B cell (primary cell): ENCODE measurements around the gene ELK4.

Experiments
- CTCF ChIP-seq: fragments of 200-600 bp; IDR thresholded peaks from one replicate; pipeline ENCODE4 v1.8.0; 2022; ENCODE audit warnings: antibody characterized with exemption, mild to moderate bottlenecking
- EZH2 ChIP-seq: IDR thresholded peaks from 2 replicates; pipeline ENCODE4 v1.6.1; 2012; ENCODE audit warnings: borderline replicate concordance, low read depth, mild to moderate bottlenecking, moderate library complexity, low read length; ENCODE audit not compliant: insufficient read depth, poor library complexity, severe bottlenecking

DNA sequence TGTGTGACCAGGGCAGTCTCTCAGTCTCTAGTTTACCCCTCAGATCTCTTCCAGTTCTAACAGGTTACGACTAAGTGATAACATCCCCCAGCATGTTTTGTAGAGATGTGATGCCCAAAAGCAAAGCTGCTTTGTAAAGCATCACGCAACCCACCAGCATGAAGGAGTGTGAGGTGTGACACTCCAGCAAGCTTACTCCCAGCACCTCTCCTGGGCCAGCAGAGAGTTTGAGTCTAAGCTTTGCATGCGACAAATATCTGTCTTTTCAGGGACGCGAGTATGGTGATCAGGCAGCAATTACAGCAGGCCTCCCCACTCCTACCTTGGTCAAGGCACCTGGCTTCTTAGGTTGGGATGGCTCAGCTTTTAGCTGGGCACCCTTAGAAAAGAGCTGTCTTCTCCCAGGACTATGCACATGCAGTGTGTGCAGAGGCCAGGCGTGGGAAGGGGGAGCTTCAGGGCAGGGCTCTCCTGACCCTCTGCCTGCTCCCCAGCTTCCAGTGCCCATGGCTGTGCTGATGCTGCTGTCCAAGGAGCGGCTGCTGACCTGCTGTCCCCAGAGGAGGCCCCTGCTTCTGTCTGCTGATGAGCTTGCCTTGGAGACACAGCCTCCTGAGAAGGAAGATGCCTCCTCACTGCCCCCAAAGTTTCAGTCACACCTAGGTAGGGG is 48.2 kb downstream of the ELK4 start:
- TF ChIP-seq CTCF (no peak), EZH2 (no peak)
